Naive thymus-derived CD4-positive, alpha-beta T cell (primary cell): ENCODE data around the gene FAM98B. TPM values are rescaled to one million over a fixed set of nuclear protein-coding genes. Genes with fewer than 3 reads are reported as not detected.

Experiments
- ATAC-seq: fragments of 150-1000 bp; cut with Tn5 transposase; 2 replicates; pipeline ENCODE4 v1.10.0; 2021; ENCODE audit warnings: mild to moderate bottlenecking, moderate library complexity
- CTCF ChIA-PET: fragments of 350-600 bp; sonication (Branson Sonifier 250); formaldehyde crosslinking; loops from one replicate; lab custom pipeline; 2021; ENCODE audit warnings: antibody characterized with exemption; lab: Charles Lee
- POLR2A ChIA-PET: fragments of 350-600 bp; sonication (Branson Sonifier 250); formaldehyde crosslinking; loops from one replicate; lab custom pipeline; 2021; ENCODE audit warnings: antibody characterized with exemption, inconsistent platforms; lab: Charles Lee
- DNase-seq, 9 donors: peaks; one replicate each; pipeline versions ENCODE4 v3.0.0 to v3.0.0-alpha.2; 2020 to 2022; ENCODE audit warnings: mixed read lengths in 1 of 9
- H3K27ac ChIP-seq: one replicate; pipeline ENCODE4 v1.7.0; 2013; ENCODE audit warnings: mild to moderate bottlenecking, low read depth, low read length, moderate library complexity
- H3K27me3 ChIP-seq, 2 donors: one replicate each; pipeline ENCODE4 v1.7.0; 2013; ENCODE audit warnings: low read length in 2 of 2, mild to moderate bottlenecking in 2 of 2, moderate library complexity in 2 of 2; ENCODE audit not compliant: control insufficient read depth in 2 of 2, insufficient read depth in 2 of 2
- H3K36me3 ChIP-seq, 3 experiments: 1 replicate in 2 of 3; 2 replicates in 1 of 3; pipeline ENCODE4 v1.7.0; 2013; ENCODE audit warnings: low read length in 3 of 3, mild to moderate bottlenecking in 3 of 3, moderate library complexity in 1 of 3; ENCODE audit not compliant: insufficient read depth in 3 of 3, control insufficient read depth in 2 of 3
- H3K4me1 ChIP-seq, 2 donors: one replicate each; pipeline ENCODE4 v1.7.0; 2013; ENCODE audit warnings: low read length in 2 of 2, mild to moderate bottlenecking in 2 of 2, moderate library complexity in 1 of 2; ENCODE audit not compliant: control insufficient read depth in 2 of 2, insufficient read depth in 2 of 2
- H3K4me3 ChIP-seq: 2 replicates; pipeline ENCODE4 v1.7.0; 2013; ENCODE audit warnings: mild to moderate bottlenecking, low read length
- H3K9me3 ChIP-seq, 3 experiments: 1 replicate in 2 of 3; 2 replicates in 1 of 3; pipeline ENCODE4 v1.7.0; 2013; ENCODE audit warnings: low read length in 3 of 3; ENCODE audit not compliant: control insufficient read depth in 2 of 3
- H3K27ac Mint-ChIP-seq, 9 donors: one replicate each; pipeline ENCODE4 v1.8.0; 2020 to 2022; ENCODE audit warnings: mixed read lengths in 9 of 9, mild to moderate bottlenecking in 8 of 9, moderate library complexity in 5 of 9, inconsistent platforms in 2 of 9
- H3K27me3 Mint-ChIP-seq, 5 donors: one replicate each; pipeline ENCODE4 v1.8.0; 2021 to 2022; ENCODE audit warnings: mixed read lengths in 5 of 5, mild to moderate bottlenecking in 1 of 5
- H3K36me3 Mint-ChIP-seq, 5 donors: one replicate each; pipeline ENCODE4 v1.8.0; 2020 to 2022; ENCODE audit warnings: mixed read lengths in 5 of 5, mild to moderate bottlenecking in 3 of 5, inconsistent platforms in 1 of 5
- H3K4me1 Mint-ChIP-seq, 7 donors: one replicate each; pipeline ENCODE4 v1.8.0; 2020 to 2022; ENCODE audit warnings: mixed read lengths in 7 of 7, mild to moderate bottlenecking in 3 of 7, inconsistent platforms in 1 of 7
- H3K4me3 Mint-ChIP-seq, 10 donors: one replicate each; pipeline ENCODE4 v1.8.0; 2020 to 2022; ENCODE audit warnings: mild to moderate bottlenecking in 10 of 10, mixed read lengths in 10 of 10, moderate library complexity in 6 of 10, inconsistent platforms in 2 of 10
- H3K9me3 Mint-ChIP-seq, 11 donors: one replicate each; pipeline ENCODE4 v1.8.0; 2020 to 2022; ENCODE audit warnings: mixed read lengths in 11 of 11, mild to moderate bottlenecking in 4 of 11, inconsistent platforms in 1 of 11, moderate library complexity in 1 of 11
- intact Hi-C, 2 donors: fragments of 100-400 bp; cut with micrococcal nuclease; formaldehyde crosslinking; loops; one replicate each; pipeline ENCODE4 v1.15.1; 2023
- polyA plus RNA-seq, 2 donors: library from polyadenylated mRNA; unstranded; fragments of 300-500 nt; fragmentation: Illumina TruSeq; gene quantifications; one replicate each; pipeline ENCODE4 v1.2.3, GENCODE V29; 2021
- total RNA-seq, 6 experiments: library from RNA in 5 of 6; stranded (reverse) in 5 of 6; gene quantifications; 1 replicate in 5 of 6; 2 replicates in 1 of 6; pipeline ENCODE4 v1.2.3 and lab custom pipeline; 2021 to 2026

The FAM98B gene
- total and polyA plus RNA-seq, 7 experiments from 2014 or later: 2.4 to 39.5 (median 26.4) TPM

- CTCF ChIA-PET: interaction anchor here (1.0 to 3.1 kb wide), 4 partner anchors 200 to 219 kb away, joined by 3 to 13 read pairs (median 7); no protein-coding TSS in a partner anchor
- H3K36me3 ChIP-seq: peaks cover 4 to 35% (median 24%) of the 10 kb centered on the region in 3 experiments
- intact Hi-C loops: loop anchor here (2.0 kb wide), 4 partner anchors 76 to 204 kb away; partner anchors contain the start of gene RASGRP1 (in 1 of the 2)
- H3K9me3 ChIP-seq: no peaks in the 10 kb centered on the region
- no peak overlapping the region for H3K4me3 ChIP-seq
- no peaks in the 10 kb centered on the region for H3K27me3 ChIP-seq
- DNase-seq (peak in 5 of 9 donors; percentile 11 to 24 (median 16)), ATAC-seq (peak; percentile 78)
- H3K4me3 Mint-ChIP-seq: peak overlapping the region in 8 of 10 donors; percentile 2 to 68 (median 26)
- H3K27ac Mint-ChIP-seq: peak overlapping the region; percentile 83 to 93 (median 91)
- peaks cover 12 to 55% (median 48%) of the 10 kb centered on the region in 7 donors for H3K4me1 Mint-ChIP-seq
- H3K27me3 Mint-ChIP-seq: no peaks in the 10 kb centered on the region
- H3K4me1 ChIP-seq: peaks cover 11 to 21% of the 10 kb centered on the region in 2 donors
- peaks cover 4 to 31% (median 23%) of the 10 kb centered on the region in 5 donors for H3K36me3 Mint-ChIP-seq
- POLR2A ChIA-PET: interaction anchor here (0.8 to 1.2 kb wide), 3 partner anchors 23 to 213 kb away, joined by 3 to 4 read pairs (median 3); no protein-coding TSS in a partner anchor
- H3K9me3 Mint-ChIP-seq: no peaks in the 10 kb centered on the region
- peak overlapping the region; percentile 45 for H3K27ac ChIP-seq
Observed at GRCh38 chr15:38486936-38487335, 33.0 kb downstream of the FAM98B start.

DNA sequence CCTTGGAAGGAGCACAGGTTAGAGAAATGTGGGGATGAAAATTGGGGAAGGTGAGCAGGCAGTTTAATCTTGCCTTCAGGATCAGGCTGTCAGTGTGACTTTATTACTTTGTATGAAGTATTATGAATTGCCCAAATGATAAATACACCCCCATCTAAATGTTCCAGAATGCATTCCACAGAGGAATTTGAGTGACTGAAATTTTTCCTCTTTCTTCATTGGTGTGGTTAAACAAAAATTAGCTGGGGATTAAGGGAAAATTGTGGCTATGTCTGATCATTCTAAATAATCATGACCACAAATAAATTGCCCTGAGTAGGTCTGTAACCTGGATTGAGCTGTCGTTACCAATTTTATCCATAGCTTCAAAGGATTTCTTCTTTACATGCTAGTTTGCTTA, 33.5 kb downstream of the FAM98B start:
- peak overlapping the region in 5 of 10 donors; percentile 17 to 68 (median 31) for H3K4me3 Mint-ChIP-seq
- CTCF ChIA-PET: interaction anchor here (1.0 to 3.1 kb wide), 3 partner anchors 202 to 218 kb away, joined by 3 to 13 read pairs (median 11); no protein-coding TSS in a partner anchor
- H3K27me3 Mint-ChIP-seq: no peaks in the 10 kb centered on the region
- H3K36me3 ChIP-seq: peaks cover 6 to 39% (median 28%) of the 10 kb centered on the region in 3 experiments
- H3K27ac Mint-ChIP-seq: peak overlapping the region; percentile 83 to 93 (median 91)
- no peak for ATAC-seq
- no peak overlapping the region for H3K4me3 ChIP-seq
- H3K9me3 ChIP-seq: no peaks in the 10 kb centered on the region
- no peaks in the 10 kb centered on the region for H3K9me3 Mint-ChIP-seq
- intact Hi-C loops: loop anchor here (2.0 kb wide), 4 partner anchors 75 to 203 kb away; partner anchors contain the start of gene RASGRP1 (in 1 of the 2)
- no peaks in the 10 kb centered on the region for H3K27me3 ChIP-seq
- peaks cover 4 to 29% (median 23%) of the 10 kb centered on the region in 5 donors for H3K36me3 Mint-ChIP-seq
- peaks cover 9 to 51% (median 47%) of the 10 kb centered on the region in 7 donors for H3K4me1 Mint-ChIP-seq
- no peak for DNase-seq
- H3K27ac ChIP-seq: peak overlapping the region; percentile 45
- H3K4me1 ChIP-seq: peaks cover 7 to 17% of the 10 kb centered on the region in 2 donors
- POLR2A ChIA-PET: interaction anchor here (0.8 to 1.1 kb wide), 2 partner anchors 22 to 212 kb away, joined by 3 to 4 read pairs; no protein-coding TSS in a partner anchor

GRCh38 chr15:38490242-38490922, 36.5 kb downstream of the FAM98B start:
- intact Hi-C loops: loop anchor here (2.0 kb wide), 2 partner anchors 14 to 18 kb away; no protein-coding TSS in a partner anchor
- Histone ChIP-seq H3K4me1 (peaks cover 0 to 13% of the 10 kb centered on the region in 2 donors), H3K36me3 (peaks cover 8 to 54% (median 50%) of the 10 kb centered on the region in 3 experiments), H3K9me3 (no peaks in the 10 kb centered on the region), H3K4me3 (no peak overlapping the region), H3K27me3 (no peaks in the 10 kb centered on the region), H3K27ac (peak overlapping the region; percentile 14)
- ChIA-PET CTCF (interaction anchor here (0.8 to 1.7 kb wide), 2 partner anchors 200 to 209 kb away, joined by 5 to 6 read pairs; no protein-coding TSS in a partner anchor), POLR2A (interaction anchor here (0.7 to 2.1 kb wide), 4 partner anchors 9 to 199 kb away, joined by 3 to 5 read pairs (median 4); no protein-coding TSS in a partner anchor)
- ATAC-seq (no peak), DNase-seq (no peak)
- H3K4me1 Mint-ChIP-seq: peaks cover 7 to 48% (median 42%) of the 10 kb centered on the region in 7 donors
- no peak overlapping the region for H3K4me3 Mint-ChIP-seq
- no peaks in the 10 kb centered on the region for H3K9me3 Mint-ChIP-seq
- H3K27ac Mint-ChIP-seq: peak overlapping the region in 8 of 9 donors; percentile 18 to 93 (median 67)
- H3K27me3 Mint-ChIP-seq: no peaks in the 10 kb centered on the region
- H3K36me3 Mint-ChIP-seq: peaks cover 11 to 41% (median 34%) of the 10 kb centered on the region in 5 donors

DNA sequence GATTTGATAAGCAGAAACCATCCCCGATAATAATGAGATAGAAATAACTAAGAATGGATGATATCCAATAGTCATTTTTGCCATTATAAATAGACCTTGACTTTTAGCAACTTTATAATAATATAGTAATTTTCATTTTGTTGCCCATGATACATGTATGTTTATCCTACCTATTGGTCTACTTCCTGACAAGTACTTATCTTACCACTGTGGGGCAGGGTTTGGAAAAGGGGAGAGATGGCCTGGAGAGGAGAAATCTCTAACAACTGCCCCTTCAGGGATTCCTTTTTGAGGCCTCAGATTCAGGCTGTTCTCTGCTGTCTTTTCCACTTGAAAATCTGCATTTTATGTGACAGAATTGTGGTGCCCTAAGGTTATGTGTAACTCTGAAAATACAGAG, 42.2 kb downstream of the FAM98B start:
- intact Hi-C loops: no loop called here
- no peaks in the 10 kb centered on the region for H3K27me3 ChIP-seq
- Mint-ChIP-seq H3K27ac (peak overlapping the region; percentile 9 to 93 (median 81)), H3K4me3 (no peak overlapping the region), H3K9me3 (no peaks in the 10 kb centered on the region), H3K27me3 (no peaks in the 10 kb centered on the region), H3K36me3 (peaks cover 30 to 63% (median 48%) of the 10 kb centered on the region in 5 donors), H3K4me1 (peaks cover 11 to 37% (median 32%) of the 10 kb centered on the region in 7 donors)
- ATAC-seq: no peak
- ChIA-PET POLR2A (interaction anchor here (0.7 to 1.0 kb wide), 2 partner anchors 10 to 12 kb away, joined by 3 read pairs; no protein-coding TSS in a partner anchor), CTCF (interaction anchor here (0.5 to 2.1 kb wide), 2 partner anchors 195 to 203 kb away, joined by 3 to 9 read pairs; no protein-coding TSS in a partner anchor)
- no peak overlapping the region for H3K4me3 ChIP-seq
- H3K27ac ChIP-seq: no peak overlapping the region
- no peaks in the 10 kb centered on the region for H3K4me1 ChIP-seq
- no peak for DNase-seq
- no peaks in the 10 kb centered on the region for H3K9me3 ChIP-seq
- peaks cover 34 to 92% (median 50%) of the 10 kb centered on the region in 3 experiments for H3K36me3 ChIP-seq

DNA sequence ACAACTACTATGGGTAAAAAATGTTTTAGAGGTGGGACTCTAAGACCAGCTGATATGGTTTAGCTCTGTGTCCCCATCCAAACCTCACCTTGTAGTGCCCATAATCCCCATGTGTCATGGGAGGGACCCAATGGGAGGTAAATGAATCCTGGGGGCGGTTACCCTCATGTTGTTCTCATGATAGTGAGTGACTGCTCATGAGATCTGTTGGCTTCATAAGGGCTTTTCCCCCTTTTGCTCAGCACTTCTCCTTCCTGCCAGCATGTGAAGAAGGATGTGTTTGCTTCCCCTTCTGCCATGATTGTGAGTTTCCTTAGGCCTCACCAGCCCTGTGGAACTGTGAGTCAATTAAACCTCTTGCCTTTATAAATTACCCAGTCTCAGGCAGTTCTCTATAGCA, 45.7 kb downstream of the FAM98B start:
- Histone ChIP-seq H3K4me3 (no peak overlapping the region), H3K27ac (peak overlapping the region; percentile 32), H3K4me1 (no peaks in the 10 kb centered on the region), H3K9me3 (no peaks in the 10 kb centered on the region), H3K27me3 (no peaks in the 10 kb centered on the region), H3K36me3 (peaks cover 51 to 97% (median 61%) of the 10 kb centered on the region in 3 experiments)
- H3K4me1 Mint-ChIP-seq: peaks cover 9 to 28% (median 21%) of the 10 kb centered on the region in 7 donors
- peaks cover 40 to 77% (median 60%) of the 10 kb centered on the region in 5 donors for H3K36me3 Mint-ChIP-seq
- no peaks in the 10 kb centered on the region for H3K9me3 Mint-ChIP-seq
- no peak overlapping the region for H3K4me3 Mint-ChIP-seq
- H3K27me3 Mint-ChIP-seq: no peaks in the 10 kb centered on the region
- ChIA-PET CTCF (interaction anchor here (0.7 to 1.7 kb wide), 2 partner anchors 85 to 191 kb away, joined by 3 to 6 read pairs; no protein-coding TSS in a partner anchor), POLR2A (interaction anchor here (1.4 kb wide), 1 partner anchor 9 kb away, joined by 3 read pairs; no protein-coding TSS in a partner anchor)
- ATAC-seq: no peak
- no peak for DNase-seq
- intact Hi-C loops: no loop called here
- H3K27ac Mint-ChIP-seq: peak overlapping the region; percentile 20 to 93 (median 83)

DNA sequence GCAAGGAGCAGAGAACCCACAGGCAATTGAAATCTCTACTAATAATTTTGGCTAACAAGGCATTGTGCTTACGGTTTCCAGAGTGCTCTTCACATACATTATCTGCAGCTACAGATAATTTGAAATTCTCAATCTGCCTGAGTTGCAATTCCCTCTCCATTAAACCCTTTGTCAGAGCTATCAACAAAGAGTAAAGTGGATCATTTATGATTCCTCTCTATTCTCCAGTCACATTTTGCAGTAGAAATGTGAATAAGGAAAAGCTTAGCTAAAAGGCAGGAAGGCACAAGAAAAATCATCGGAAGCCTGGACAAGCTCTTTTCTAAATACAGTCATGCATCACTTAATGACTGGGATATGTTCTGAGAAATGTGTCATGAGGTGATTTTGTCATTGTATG, 49.6 kb downstream of the FAM98B start:
- DNase-seq (no peak), ATAC-seq (no peak)
- ChIA-PET POLR2A (interaction anchor here (0.9 to 1.2 kb wide), 2 partner anchors 138 to 144 kb away, joined by 3 read pairs; no protein-coding TSS in a partner anchor), CTCF (interaction anchor here (0.8 to 1.5 kb wide), 4 partner anchors 17 to 187 kb away, joined by 3 to 6 read pairs (median 4); partner anchors contain the start of gene RASGRP1)
- intact Hi-C loops: no loop called here
- Histone ChIP-seq H3K36me3 (peaks cover 72 to 99% (median 82%) of the 10 kb centered on the region in 3 experiments), H3K4me3 (no peak overlapping the region), H3K27me3 (no peaks in the 10 kb centered on the region), H3K9me3 (no peaks in the 10 kb centered on the region), H3K4me1 (no peaks in the 10 kb centered on the region), H3K27ac (peak overlapping the region; percentile 46)
- Mint-ChIP-seq H3K36me3 (peaks cover 33 to 87% (median 60%) of the 10 kb centered on the region in 5 donors), H3K27me3 (no peaks in the 10 kb centered on the region), H3K4me3 (no peak overlapping the region), H3K4me1 (peaks cover 0 to 36% (median 8%) of the 10 kb centered on the region in 7 donors), H3K27ac (peak overlapping the region in 7 of 9 donors; percentile 0 to 85 (median 56)), H3K9me3 (no peaks in the 10 kb centered on the region)
